ENCODE data around the gene LRP1.

The LRP1 gene

DNA sequence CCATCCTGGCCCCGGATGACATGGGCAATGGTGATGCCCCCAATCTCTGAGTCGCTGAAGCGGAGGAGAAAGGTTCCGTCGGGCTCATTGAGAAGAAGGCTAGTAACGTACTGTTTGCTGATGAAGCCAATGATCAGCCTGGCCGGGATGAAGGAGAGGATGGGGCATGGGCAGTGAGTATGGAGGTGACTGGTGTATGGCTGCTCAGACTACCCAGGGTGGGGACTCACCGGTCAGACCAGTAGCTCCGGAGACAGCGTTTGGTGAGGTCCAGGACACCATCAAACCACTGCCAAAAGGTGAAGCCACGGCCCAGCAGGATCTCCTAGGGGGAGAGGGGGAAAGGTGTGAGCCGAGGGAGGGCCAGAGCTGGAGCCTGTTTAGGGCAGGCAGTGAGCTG, 28.5 kb upstream of the LRP1 start:
- no peak for DNase-seq (ENCODE audit: low read depth in 1 of 2, low spot score in 1 of 2)
- Histone ChIP-seq H3K27ac (replicated peaks) (no peak overlapping the region), H3K4me3 (replicated peaks; ENCODE audit: insufficient read depth, low read length) (no peak overlapping the region), H3K27me3 (ENCODE audit: insufficient read depth, poor library complexity, severe bottlenecking) (no peaks in the 10 kb centered on the region)
- no peak for TF ChIP-seq POLR2AphosphoS5 (IDR thresholded peaks at IDR 0.05; ENCODE audit: low read depth)
- TF ChIP-seq, protein P1, sequence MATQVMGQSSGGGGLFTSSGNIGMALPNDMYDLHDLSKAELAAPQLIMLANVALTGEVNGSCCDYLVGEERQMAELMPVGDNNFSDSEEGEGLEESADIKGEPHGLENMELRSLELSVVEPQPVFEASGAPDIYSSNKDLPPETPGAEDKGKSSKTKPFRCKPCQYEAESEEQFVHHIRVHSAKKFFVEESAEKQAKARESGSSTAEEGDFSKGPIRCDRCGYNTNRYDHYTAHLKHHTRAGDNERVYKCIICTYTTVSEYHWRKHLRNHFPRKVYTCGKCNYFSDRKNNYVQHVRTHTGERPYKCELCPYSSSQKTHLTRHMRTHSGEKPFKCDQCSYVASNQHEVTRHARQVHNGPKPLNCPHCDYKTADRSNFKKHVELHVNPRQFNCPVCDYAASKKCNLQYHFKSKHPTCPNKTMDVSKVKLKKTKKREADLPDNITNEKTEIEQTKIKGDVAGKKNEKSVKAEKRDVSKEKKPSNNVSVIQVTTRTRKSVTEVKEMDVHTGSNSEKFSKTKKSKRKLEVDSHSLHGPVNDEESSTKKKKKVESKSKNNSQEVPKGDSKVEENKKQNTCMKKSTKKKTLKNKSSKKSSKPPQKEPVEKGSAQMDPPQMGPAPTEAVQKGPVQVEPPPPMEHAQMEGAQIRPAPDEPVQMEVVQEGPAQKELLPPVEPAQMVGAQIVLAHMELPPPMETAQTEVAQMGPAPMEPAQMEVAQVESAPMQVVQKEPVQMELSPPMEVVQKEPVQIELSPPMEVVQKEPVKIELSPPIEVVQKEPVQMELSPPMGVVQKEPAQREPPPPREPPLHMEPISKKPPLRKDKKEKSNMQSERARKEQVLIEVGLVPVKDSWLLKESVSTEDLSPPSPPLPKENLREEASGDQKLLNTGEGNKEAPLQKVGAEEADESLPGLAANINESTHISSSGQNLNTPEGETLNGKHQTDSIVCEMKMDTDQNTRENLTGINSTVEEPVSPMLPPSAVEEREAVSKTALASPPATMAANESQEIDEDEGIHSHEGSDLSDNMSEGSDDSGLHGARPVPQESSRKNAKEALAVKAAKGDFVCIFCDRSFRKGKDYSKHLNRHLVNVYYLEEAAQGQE (IDR thresholded peaks at IDR 0.05; ENCODE audit: insufficient replicate concordance, low read depth), result no peak
- no peak for TF ChIP-seq SPI1 (IDR thresholded peaks at IDR 0.05; ENCODE audit: borderline replicate concordance, low read depth)
- TF ChIP-seq GABPA (IDR thresholded peaks at IDR 0.05; ENCODE audit: low read depth), result no peak
- TF ChIP-seq, protein P2, sequence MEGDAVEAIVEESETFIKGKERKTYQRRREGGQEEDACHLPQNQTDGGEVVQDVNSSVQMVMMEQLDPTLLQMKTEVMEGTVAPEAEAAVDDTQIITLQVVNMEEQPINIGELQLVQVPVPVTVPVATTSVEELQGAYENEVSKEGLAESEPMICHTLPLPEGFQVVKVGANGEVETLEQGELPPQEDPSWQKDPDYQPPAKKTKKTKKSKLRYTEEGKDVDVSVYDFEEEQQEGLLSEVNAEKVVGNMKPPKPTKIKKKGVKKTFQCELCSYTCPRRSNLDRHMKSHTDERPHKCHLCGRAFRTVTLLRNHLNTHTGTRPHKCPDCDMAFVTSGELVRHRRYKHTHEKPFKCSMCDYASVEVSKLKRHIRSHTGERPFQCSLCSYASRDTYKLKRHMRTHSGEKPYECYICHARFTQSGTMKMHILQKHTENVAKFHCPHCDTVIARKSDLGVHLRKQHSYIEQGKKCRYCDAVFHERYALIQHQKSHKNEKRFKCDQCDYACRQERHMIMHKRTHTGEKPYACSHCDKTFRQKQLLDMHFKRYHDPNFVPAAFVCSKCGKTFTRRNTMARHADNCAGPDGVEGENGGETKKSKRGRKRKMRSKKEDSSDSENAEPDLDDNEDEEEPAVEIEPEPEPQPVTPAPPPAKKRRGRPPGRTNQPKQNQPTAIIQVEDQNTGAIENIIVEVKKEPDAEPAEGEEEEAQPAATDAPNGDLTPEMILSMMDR (IDR thresholded peaks at IDR 0.05; ENCODE audit: insufficient read depth, low read length), result no peak

DNA sequence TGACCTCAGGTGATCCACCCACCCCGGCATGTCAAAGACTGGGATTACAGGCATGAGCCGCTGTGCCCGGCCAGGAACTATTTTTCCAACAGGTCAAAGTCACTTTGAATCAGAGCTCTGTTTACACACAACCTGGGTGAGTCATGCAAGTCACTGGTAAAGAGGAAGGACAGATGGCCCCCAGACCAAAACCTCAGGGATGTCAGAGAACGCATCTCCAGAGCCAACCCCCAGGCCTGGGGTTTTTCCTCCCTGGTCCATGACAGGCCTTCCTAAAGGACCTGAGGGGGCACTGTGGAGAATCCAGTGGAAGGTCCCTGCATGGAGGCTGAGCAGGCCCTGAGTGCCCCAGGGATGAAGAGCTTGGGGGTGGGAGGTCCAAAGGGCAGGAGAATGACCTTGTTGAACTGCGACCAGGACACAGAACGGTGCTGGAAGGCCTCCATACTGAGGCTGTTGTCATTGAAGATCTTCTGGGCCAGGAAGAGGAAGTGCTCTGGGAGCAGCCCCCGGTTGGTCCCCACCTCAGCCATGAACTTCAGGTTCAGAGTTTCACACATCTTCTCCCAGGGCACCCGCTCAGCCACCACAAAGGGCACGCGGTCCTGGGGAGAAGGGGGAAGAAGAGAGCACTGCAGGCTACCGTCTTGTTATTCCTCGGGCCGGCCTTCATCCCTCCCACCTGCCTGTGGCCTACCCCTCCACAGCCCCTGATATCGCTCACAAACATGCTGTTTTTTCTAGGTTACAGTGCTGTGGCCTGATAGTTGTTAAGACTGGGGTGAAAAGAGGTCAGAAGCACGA, 26.2 kb upstream of the LRP1 start:
- Histone ChIP-seq H3K27ac (replicated peaks) (peak overlapping the region; percentile 47; the same call in 1 of the 2 replicates), H3K27me3 (ENCODE audit: insufficient read depth, poor library complexity, severe bottlenecking) (no peaks in the 10 kb centered on the region), H3K4me3 (replicated peaks; ENCODE audit: insufficient read depth, low read length) (no peak overlapping the region)
- TF ChIP-seq GABPA (IDR thresholded peaks at IDR 0.05; ENCODE audit: low read depth), result peak; percentile 47; the same call in 1 of the 2 replicates
- TF ChIP-seq POLR2AphosphoS5 (IDR thresholded peaks at IDR 0.05; ENCODE audit: low read depth), result no peak
- TF ChIP-seq, protein P1 (IDR thresholded peaks at IDR 0.05; ENCODE audit: insufficient replicate concordance, low read depth), result no peak
- TF ChIP-seq, protein P2 (IDR thresholded peaks at IDR 0.05; ENCODE audit: insufficient read depth, low read length), result no peak
- TF ChIP-seq SPI1 (IDR thresholded peaks at IDR 0.05; ENCODE audit: borderline replicate concordance, low read depth), result peak; percentile 92
- peak in 1 of 2 experiments; percentile 75 for DNase-seq (ENCODE audit: low read depth in 1 of 2, low spot score in 1 of 2)

DNA sequence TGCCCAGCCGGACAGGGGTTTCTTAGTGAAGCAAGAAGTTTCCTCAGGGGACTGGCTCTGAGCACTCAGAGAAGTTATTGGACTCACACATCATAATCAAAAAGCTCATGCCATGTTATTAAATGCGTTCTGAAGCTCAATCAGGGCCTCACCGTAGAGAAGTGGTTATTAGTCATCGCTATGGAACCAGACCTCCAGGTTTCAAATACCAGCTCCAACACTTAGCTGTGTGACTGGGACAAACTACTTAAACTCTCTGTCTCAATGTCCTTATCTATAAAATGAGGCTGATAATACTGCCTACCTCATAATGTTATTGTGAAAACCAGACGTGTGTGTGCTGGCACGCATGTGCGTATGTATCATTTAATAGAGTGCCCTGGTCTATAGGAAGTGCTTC, 24.4 kb upstream of the LRP1 start:
- no peak for DNase-seq (ENCODE audit: low read depth in 1 of 2, low spot score in 1 of 2)
- TF ChIP-seq, protein P1 (IDR thresholded peaks at IDR 0.05; ENCODE audit: insufficient replicate concordance, low read depth), result no peak
- TF ChIP-seq, protein P2 (IDR thresholded peaks at IDR 0.05; ENCODE audit: insufficient read depth, low read length), result no peak
- TF ChIP-seq GABPA (IDR thresholded peaks at IDR 0.05; ENCODE audit: low read depth) (no peak), SPI1 (IDR thresholded peaks at IDR 0.05; ENCODE audit: borderline replicate concordance, low read depth) (no peak), POLR2AphosphoS5 (IDR thresholded peaks at IDR 0.05; ENCODE audit: low read depth) (no peak)

More for the DNA sequence above, 24.4 kb upstream of the LRP1 start:
- Histone ChIP-seq H3K27ac (replicated peaks) (no peak overlapping the region), H3K4me3 (replicated peaks; ENCODE audit: insufficient read depth, low read length) (no peak overlapping the region), H3K27me3 (ENCODE audit: insufficient read depth, poor library complexity, severe bottlenecking) (no peaks in the 10 kb centered on the region)
